GM19043 (cell line): ENCODE data around the gene GNG12.

Source experiments
- ATAC-seq: cut with Tn5 transposase; IDR thresholded peaks from one replicate; pipeline ENCODE4 v1.9.1; 2021; ENCODE audit warnings: low read depth; ENCODE audit not compliant: unreplicated experiment

The GNG12 gene

GRCh38 chr1:67843331-67843730 lies 10.1 kb upstream of the GNG12 start:
- no peak for ATAC-seq

GRCh38 chr1:67840449-67840848 lies 7.2 kb upstream of the GNG12 start:
- no peak for ATAC-seq

- ATAC-seq, result no peak
Observed at GRCh38 chr1:67839826-67840225, 6.6 kb upstream of the GNG12 start.

GRCh38 chr1:67838180-67838910 lies 5.1 kb upstream of the GNG12 start:
- ATAC-seq, result no peak

DNA sequence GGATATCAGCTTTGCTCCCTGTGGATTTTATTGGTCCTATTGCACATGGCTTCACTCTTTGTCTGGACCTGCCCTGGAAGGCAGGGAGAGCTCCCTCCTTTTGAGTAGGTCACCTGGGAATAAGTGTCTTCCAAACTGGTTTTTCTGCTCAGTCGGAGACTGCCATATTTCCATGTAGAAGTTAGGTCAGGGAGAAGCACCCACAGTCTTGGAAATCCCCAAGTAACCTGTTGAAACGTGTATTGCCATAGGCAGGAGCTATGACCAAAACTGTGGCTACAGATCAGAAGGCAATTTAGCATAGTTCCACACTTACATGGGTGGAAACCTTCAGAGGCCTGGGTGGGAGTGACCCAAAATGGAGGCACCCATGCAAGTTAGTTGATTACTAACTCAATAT lies 3.5 kb upstream of the GNG12 start:
- ATAC-seq, result no peak

DNA sequence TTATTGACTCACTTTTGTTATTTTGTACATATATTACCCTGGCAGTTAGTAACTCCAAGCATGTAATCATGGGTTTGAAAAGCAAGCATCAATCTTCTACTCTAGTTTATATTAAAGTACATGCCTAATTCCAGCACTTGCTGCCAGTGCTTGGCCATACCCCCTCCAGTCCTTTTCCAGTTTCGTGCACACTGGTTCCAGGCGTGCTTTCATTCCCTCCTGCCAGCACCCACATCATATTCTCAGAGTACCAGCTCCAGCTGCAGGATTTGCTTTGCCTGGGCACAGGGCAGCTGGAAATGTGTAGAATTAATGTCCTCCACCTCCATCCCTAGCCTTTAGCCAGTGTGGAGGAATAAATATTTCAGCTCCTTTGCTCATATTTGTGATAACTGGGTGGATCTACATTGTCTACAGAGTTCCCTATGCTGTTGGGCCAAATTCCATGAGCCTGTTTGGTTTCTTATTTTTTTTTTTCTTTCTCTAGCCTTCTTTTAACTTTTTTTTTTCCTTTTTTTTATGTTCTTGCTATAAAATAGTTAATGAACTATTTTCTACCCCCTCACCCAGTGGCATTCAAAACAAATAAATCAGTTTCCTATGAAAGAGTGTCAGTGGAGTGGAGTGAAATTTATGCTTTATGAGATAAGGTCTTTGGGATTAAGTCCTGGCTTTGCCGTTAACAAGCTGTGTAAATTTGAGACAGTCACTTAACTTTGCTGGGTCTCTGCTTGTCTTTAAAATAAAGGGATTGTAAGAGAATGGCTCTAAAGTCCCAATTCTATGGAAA lies 2.6 kb upstream of the GNG12 start:
- no peak for ATAC-seq

- ATAC-seq, result no peak
Observed at GRCh38 chr1:67834246-67834877, 1.1 kb upstream of the GNG12 start.

DNA sequence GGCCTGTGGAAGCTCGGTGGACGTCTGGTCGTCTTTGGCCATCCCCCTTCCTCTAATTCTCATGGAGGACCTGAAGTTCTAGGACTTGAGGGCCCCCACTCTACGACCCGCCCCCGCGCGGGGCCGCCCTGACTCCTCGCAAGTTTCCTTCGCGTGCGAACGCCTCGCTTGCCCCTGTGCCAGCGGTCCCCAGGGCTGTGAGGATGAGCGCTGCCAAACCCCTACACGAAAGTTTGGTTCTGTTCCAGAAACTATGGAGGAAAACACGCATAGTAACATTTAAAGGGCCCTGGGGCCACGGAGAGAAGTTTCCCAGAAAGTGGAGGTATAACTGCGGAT lies 304 bp upstream of the GNG12 start:
- ATAC-seq, result no peak

DNA sequence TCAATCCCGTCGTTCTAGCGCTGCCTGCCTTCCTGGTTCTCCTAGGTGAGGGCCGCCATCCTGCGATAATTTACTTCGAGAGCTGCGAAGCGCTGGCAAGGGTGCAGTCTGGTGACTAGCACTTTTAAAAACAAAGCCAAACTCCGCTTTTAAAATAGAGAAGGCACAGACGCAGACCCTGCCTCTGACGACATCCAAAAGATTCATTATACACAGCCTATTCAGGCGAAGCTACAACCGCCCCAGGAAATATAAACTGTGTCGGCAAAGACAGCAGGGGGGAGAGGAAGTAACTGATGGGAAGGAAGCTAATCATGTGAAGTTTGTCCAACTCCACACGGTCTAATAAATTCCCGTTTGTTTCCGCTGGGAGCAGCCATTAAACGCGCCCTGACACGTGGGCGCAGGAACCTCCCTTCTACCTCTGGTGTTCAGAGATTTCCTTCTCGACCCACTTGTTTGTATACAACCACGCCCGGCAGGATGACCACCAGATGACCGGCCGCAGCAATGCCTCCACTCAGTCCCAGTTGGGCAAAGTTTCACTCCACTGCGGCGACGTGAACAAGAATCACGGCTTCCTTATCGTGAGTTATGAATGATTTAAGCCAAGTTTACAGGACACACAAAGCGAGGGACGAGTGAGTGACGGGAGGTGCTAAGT lies 1.3 kb downstream of the GNG12 start:
- ATAC-seq, result no peak

GRCh38 chr1:67830928-67831830 lies 2.1 kb downstream of the GNG12 start:
- no peak for ATAC-seq

DNA sequence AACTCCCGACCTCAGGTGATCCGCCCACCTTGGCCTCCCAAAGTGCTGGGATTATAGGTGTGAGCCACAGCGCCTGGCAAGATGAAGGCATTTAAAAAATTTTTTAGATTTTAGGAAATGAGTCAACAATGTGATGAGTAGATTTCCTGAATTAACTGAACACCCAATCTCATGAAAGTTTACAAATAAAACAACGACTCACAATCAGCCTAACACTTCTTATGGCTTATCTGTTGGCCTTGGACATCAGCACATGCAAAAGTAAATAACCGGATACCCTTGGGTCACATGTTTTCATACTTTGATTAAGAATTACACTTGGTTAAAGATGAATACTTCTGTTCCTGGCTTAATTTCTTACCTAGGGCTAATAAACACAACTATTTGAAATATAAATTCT lies 3.0 kb downstream of the GNG12 start:
- ATAC-seq, result no peak

GRCh38 chr1:67827688-67828087 lies 5.6 kb downstream of the GNG12 start:
- ATAC-seq, result no peak

GRCh38 chr1:67825591-67825990 lies 7.7 kb downstream of the GNG12 start:
- no peak for ATAC-seq

DNA sequence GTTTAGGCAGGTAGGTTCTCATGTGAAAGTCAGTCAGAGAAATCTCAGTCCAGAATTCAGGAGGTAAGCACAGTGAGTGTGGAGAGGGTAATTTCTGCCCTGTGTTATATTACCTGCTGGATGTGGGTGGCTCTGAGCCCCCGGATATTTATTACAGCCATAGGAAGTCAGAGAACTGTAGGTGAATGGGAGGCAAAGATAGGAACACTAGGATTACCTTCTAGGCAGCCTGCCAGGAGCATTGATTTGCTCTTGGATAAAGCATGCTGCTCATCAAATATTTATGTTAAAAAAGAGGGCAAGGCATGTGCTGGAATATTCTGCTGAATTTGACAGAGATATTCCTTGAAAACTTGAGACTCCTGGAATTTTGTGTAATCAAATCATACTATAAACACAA lies 8.5 kb downstream of the GNG12 start:
- ATAC-seq, result no peak

DNA sequence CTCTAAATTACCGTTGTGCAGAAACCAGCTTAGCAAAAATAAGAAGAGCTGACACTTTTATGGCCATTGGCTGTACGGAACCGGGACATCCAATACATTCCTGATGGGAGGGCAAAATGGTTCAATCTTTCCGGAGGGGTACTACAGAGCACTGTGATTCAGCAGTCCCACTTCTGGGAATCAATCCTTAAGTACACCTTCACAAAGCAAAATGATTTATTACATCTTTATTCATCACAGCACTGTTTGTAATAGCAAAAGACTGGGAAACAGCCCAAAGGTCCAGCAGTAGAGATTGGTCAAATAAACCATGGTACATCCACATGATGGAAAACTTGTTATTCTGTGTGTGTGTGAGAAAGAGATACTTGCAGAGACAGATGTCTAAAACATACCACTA lies 9.7 kb downstream of the GNG12 start:
- ATAC-seq, result no peak

GRCh38 chr1:67821263-67821662 lies 12.0 kb downstream of the GNG12 start:
- ATAC-seq, result no peak

DNA sequence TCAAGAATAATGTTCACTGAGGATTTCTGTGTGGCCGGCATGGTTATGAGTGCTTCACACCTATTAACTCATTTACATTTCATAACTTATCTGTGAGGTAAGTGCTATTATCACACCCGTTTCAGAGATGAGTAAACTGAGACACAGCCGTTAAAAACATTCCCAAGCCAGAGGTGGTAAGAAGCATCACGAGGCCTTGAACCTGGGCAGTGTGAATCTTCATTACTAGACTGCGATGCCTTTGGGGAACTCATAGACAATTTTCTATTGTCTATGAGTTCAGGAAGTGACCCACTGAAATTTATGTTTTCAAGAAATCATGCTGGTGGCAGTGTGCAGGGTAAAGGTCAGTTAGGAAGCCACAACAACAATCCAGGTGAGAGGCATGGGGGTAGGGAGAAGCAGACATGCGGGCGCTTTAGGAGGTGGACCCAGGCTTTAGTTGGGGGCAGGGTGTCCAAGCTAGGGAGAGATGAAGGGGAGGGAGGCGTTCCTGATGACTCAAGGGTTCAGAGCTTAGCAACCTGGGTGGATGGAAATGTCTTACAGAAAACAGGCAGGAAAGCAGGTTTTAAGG lies 14.5 kb downstream of the GNG12 start:
- ATAC-seq, result no peak

DNA sequence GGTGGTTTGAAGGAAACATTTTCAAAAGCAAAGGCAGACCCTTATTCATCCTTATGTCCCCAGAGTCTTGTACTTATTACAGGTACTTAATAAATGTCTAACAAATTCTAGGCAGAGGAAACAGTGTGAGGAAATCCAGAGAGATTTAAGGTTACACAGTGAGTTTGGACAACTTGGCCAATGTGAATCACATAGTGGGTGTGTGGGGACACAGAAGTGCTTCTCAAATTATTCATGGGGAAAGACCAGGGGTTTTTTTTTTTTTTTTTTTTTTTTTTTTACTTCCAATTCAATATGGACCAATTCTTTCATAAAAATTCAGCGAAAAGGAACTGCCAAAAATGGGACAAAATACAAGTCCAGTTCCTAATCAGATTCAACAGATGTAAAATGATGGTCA lies 15.1 kb downstream of the GNG12 start:
- no peak for ATAC-seq

- no peak for ATAC-seq
Observed at GRCh38 chr1:67817319-67817718, 15.9 kb downstream of the GNG12 start.

DNA sequence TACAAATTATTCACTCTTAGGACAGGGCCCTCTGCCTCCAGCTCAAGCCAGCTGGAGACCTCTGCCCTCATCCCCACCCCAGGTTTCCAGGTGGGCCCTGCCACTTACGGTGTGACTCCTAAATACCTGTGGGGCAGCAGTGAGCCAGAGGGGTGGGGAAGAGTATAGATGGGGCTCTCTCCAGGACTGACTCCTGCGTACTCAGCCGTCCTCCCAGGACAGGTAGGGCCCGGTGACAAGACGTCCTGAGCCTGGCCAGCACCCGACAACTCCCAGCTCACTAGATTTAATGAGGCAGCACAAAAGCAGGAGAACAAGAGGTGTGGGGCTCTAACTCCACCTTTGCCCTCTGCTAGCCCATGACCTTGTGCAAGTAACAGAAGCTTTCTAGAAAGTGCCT lies 16.8 kb downstream of the GNG12 start:
- no peak for ATAC-seq
